CD4-positive, alpha-beta T cell treated with Interleukin-1 beta for 1 hour (primary cell): ENCODE results near the gene MRPL41.
"Not testable (repeated sequence)": the region's sequence is repeated elsewhere in the genome, so short reads cannot be mapped to it uniquely, and the experiment has no call there.

ENCODE experiments used
- DNase-seq, 2 donors: peaks; one replicate each; pipeline ENCODE4 v3.0.0-alpha.2; 2020 to 2022

MRPL41 gene

GRCh38 chr9:137554349-137554748, 2.7 kb downstream of the MRPL41 start:
- DNase-seq = no peak

DNA sequence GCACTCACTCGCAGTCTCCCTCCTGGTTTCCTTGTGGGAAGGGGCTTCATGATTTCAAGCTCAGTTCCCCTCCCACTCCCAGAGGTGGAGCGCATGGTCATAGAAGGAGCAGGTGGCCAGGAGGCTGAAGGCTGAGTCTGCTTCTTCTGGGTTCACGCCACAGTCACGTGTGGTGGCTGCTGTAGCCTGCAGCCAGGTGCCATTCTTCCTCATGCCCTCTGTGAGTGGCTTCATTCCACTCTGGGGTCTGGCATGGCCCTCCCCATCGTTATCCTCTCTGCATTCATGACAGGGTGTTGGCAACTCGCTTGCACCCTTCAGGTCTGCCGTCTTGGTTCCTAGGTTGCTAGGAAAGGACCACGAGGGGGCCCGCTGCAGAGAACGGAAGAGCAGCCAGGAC, 3.5 kb downstream of the MRPL41 start:
- DNase-seq = no peak

DNA sequence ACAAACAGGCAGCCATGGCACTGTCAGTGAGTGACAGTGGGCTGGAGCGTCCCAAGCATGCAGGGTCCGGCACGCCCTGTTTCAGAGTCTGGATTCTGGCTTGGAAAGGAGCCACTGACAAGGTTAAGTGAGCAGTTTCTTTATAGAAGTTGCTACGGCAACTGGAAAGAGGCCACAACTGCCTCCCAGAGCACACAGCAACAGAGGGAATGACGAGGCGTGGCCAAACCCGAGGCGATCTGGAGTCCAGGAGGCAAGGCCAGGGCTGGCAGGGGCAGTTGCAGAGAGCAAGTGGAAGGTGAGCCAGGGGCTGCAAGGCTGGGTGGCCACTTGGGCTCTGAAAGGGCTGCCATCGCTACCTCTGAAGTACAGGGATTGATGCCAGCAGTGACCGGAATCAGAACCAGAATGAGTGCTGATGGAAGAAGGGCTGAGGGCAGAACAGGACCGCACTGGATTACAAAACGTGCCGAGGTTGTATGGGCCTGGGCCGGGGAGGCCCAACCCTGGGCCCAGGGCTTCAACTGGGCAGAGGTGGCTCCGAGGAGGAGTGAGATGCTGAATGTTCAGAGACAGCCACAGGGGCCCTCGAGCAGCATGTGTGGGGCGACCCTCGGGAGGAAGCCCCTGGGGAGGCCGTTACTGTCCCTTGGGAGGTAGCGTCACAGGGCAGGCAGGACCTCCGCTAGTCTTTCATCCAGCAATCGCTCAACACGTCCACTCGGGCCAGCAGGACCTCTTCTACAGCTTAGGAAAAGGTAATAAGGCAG, 4.6 kb downstream of the MRPL41 start:
- no peak for DNase-seq

GRCh38 chr9:137558127-137558526, 6.4 kb downstream of the MRPL41 start:
- DNase-seq = no peak

- no peak for DNase-seq
Measured at GRCh38 chr9:137564134-137564533, 12.5 kb downstream of the MRPL41 start.

- DNase-seq = no peak
Measured at GRCh38 chr9:137564817-137565411, 13.2 kb downstream of the MRPL41 start.

GRCh38 chr9:137568445-137568844, 16.8 kb downstream of the MRPL41 start:
- DNase-seq = not testable (repeated sequence)

GRCh38 chr9:137569609-137570203, 18.0 kb downstream of the MRPL41 start:
- no peak for DNase-seq

GRCh38 chr9:137570566-137570965, 18.9 kb downstream of the MRPL41 start:
- no peak for DNase-seq

GRCh38 chr9:137574192-137574591, 22.5 kb downstream of the MRPL41 start:
- DNase-seq = no peak

DNA sequence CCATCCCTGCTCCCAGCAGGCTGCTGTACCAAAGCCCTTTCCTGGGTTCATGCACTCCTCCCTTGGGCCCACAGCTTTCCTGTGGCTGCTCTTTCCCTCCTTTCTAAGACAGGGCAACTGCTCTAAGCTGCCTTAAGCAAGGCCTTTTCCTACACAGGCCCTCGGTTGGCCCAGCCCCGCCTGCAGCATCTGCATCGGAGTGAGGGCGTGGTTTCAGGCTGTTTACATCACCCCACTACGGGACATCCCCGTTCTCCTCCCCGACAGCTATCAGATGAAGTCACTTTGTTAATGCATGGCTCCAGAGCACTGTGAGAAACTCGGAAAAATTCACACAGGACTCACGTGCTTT, 23.7 kb downstream of the MRPL41 start:
- peak in 1 of 2 donors; percentile 32 for DNase-seq

DNA sequence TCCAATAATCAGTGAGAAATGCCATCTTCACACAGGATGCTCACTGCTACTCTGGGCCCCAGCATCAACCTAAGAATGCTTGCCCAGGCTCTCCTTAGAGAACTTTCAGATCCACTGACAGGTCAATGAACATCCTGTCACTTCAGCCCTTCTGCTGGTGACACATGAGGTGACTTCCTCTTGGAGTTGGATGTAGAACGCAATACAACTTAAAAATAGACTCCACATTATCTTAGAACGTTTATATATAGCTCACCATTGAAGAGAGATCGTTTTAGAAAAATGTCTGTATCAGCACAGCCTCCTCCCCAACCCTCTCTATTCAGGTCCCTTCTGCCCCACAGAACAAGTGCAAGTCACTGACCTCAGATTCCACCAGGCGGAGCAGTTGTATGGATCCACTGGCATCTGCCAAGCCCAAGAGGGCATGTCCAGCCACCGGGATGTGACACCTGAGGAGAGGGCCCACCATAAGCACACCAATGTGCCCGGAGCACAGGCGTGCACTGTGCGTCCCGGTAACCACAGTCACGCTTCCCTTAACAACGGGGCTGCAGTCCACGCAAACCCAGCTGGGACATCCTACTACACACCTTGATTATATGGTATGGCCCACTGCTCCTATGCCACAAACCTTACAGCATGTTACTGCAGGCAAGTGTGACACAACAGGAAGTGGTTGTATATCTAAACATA, 24.2 kb downstream of the MRPL41 start:
- no peak for DNase-seq

DNA sequence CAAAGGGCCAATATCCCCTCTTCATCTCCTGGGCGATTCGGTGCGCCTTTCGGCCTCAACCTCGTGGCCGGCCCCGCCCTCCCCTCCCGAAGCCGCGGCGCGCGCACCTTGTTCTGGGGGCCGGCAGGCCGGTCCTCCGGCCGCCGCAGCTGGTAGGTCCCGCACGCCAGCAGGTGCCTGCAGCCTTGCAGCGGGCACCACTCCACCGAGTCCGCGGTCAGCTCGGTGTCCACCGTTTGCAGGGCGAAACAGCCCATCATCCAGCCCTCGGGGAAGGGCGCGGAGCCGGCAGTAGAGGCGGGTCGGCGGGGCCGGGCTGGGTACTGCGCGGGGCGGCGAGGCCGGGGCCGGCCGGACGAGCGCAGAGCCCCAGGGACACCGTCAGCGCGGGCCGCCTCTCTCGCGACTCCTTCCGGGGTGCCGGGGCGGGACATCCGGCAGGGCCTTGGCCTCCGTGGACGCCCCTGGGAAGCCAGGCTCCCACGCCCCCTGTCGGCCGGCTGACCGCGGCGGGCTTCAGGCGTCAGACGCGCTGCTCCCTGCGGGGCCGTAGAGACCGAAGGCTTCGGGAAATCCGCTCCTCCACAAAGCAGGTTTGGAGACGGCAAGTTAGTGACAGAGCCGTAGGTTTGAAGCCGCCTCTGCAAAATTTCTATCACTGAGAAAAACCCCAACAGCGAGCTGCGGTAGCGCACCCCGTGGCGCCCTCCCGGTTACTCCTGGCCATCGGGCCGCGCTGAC, 27.0 kb downstream of the MRPL41 start, which contains the start of gene DPH7:
DPH7 (minus strand) TSS at position 408 of the 741 bp plus-strand sequence; CDS start at position 260, 148 bp downstream.
- peak; percentile 93 to 94 for DNase-seq

- DNase-seq = no peak
Measured at GRCh38 chr9:137579259-137579604, 27.6 kb downstream of the MRPL41 start.

- DNase-seq = no peak
Measured at GRCh38 chr9:137580209-137580953, 28.7 kb downstream of the MRPL41 start.

DNA sequence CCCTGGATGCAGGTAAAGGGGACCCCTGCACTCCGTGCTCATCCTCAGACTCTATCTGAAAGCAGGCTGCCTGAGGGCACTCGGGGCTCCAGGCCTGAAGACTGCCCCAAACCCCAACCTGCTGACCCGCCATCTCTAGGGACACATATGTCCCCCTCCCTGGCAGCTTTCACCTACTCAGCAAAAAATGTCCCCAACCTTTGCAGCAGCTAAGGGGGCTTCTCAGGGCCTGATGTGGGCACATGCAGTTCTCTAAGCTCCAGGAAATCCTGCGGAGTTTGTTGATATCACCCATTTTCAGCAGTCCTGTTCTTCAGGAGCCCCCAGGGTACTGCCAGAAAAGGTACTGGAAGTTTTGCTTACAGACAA, 29.3 kb downstream of the MRPL41 start:
- no peak for DNase-seq

- DNase-seq = no peak
Measured at GRCh38 chr9:137581361-137582285, 29.9 kb downstream of the MRPL41 start.

- peak in 1 of 2 donors; percentile 19 for DNase-seq
Measured at GRCh38 chr9:137582286-137582860, 30.7 kb downstream of the MRPL41 start.

- no peak for DNase-seq
Measured at GRCh38 chr9:137583347-137583746, 31.7 kb downstream of the MRPL41 start.

DNA sequence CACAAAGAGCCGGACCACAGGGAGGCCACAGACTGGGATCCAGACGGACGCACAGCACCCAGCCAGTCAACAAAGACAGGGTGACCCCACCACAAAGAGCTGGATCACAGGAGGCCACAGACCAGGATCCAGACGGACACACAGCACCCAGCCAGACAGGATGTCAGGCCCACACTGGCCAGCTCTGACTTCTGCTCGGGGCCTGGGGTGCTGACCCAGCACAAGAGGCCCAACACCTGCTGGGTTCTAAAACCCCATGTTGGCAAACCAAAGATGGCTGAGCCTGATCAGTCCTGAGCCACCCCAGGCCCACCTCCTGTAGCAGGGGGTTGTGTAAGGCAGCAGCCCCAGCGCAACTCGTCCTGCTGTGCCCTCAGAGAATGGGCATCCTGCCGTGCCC, 32.3 kb downstream of the MRPL41 start:
- no peak for DNase-seq

DNA sequence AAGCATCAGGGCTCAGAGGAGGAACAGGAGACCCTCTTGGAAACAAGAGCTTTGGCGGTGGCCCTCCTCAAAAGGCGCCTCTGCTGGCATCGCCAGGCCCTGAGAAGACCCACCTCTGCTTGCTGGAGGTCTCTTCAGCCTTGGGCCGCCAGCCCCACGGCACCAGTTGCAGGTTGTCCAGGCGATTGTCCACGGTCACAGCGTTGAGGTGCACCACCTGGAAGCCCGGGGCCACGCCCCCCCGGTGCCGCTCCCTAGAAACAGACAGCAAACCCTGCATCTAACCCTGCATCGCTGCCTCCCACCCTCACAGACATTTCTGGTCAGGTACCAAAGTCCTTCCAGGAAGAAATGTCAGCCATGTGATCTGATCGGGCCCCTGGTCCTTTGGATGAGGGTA, 35.2 kb downstream of the MRPL41 start:
- DNase-seq = no peak
